LHCN-M2 (cell line): Measurements from ENCODE around the gene MXD4. TPM values are rescaled to one million over a fixed set of nuclear protein-coding genes. Genes with fewer than 3 reads are reported as not detected.

Source experiments
- DNase-seq: peaks from one replicate; pipeline ENCODE4 v3.0.0-alpha.2; 2012; ENCODE audit warnings: low read depth
- total RNA-seq: library from RNA; depleted of rRNA; stranded (reverse); fragments of >200 nt; gene quantifications from 2 replicates; pipeline ENCODE4 v1.2.3, GENCODE V29; 2014

MXD4 gene
- total RNA-seq, 1 experiment from 2014 or later: 45.3 TPM

- DNase-seq: no peak
Observed at GRCh38 chr4:2251073-2251794, 10.7 kb downstream of the MXD4 start.

- no peak for DNase-seq
Observed at GRCh38 chr4:2250357-2251072, 11.4 kb downstream of the MXD4 start.

GRCh38 chr4:2249526-2250356, 12.2 kb downstream of the MXD4 start:
- DNase-seq: no peak

- no peak for DNase-seq
Observed at GRCh38 chr4:2248821-2249261, 13.1 kb downstream of the MXD4 start.

- DNase-seq: no peak
Observed at GRCh38 chr4:2248044-2248780, 13.7 kb downstream of the MXD4 start.

- no peak for DNase-seq
Observed at GRCh38 chr4:2247128-2248043, 14.5 kb downstream of the MXD4 start.

GRCh38 chr4:2246384-2247127, 15.4 kb downstream of the MXD4 start:
- no peak for DNase-seq

GRCh38 chr4:2245787-2246275, 16.1 kb downstream of the MXD4 start:
- DNase-seq: no peak

GRCh38 chr4:2245057-2245786, 16.7 kb downstream of the MXD4 start:
- no peak for DNase-seq

GRCh38 chr4:2243681-2244380, 18.1 kb downstream of the MXD4 start:
- peak; percentile 36 for DNase-seq

GRCh38 chr4:2241410-2242353, 20.2 kb downstream of the MXD4 start, which contains the start of the genes HAUS3 and POLN:
Gene HAUS3, minus strand, starts transcription at chr4:2242121. Its CDS starts 1,175 bp downstream, at chr4:2240946.
Gene POLN, minus strand, starts transcription at chr4:2242121. Its CDS starts 12,890 bp downstream, at chr4:2229231.
- peak; percentile 96 for DNase-seq

- no peak for DNase-seq
Observed at GRCh38 chr4:2241003-2241402, 20.9 kb downstream of the MXD4 start.

- DNase-seq: no peak
Observed at GRCh38 chr4:2236944-2237666, 24.8 kb downstream of the MXD4 start.

- DNase-seq: no peak
Observed at GRCh38 chr4:2231082-2231481, 30.8 kb downstream of the MXD4 start.

GRCh38 chr4:2226261-2226660, 35.6 kb downstream of the MXD4 start:
- DNase-seq: no peak

- no peak for DNase-seq
Observed at GRCh38 chr4:2222838-2223237, 39.1 kb downstream of the MXD4 start.
